ENCODE measurements around the gene PPP1R12B.

DNA sequence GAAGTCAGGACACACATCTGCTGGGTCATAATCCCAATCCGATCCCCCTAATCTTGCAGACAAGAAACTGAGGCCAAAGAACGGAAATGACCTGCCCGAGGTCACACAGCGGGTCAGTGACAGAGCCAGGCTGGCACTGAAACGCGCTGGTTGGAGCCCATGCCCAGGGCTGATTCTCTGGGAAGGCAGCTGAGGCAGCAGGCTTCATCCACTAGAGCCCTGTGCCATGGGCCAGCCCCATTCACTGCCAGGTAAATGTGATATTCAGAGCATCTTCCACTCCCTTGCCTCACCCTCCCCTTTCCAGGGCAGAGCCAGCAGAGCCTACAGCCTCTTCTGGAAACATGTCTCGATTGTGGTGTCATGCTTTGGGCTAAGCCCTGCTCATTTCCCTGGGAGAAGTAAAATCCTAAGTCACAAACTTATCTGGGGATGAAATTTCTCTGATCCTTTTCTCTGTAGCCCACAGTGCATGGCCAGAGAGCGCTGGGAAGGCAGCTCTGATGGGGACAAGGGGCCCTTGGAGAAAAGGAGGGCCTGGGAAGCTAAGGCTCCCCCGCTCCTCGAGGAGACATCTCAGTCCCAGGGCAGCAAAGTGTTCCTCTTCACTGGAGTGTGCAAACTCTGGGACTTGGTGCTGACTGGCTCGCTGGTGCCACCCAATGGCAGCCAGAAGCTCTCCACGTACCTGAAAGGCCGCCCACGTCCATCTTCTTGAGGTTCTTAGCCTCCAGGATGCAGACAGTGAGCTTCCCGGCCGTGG, 251.4 kb downstream of the PPP1R12B start:
- TF ChIP-seq, protein P1, sequence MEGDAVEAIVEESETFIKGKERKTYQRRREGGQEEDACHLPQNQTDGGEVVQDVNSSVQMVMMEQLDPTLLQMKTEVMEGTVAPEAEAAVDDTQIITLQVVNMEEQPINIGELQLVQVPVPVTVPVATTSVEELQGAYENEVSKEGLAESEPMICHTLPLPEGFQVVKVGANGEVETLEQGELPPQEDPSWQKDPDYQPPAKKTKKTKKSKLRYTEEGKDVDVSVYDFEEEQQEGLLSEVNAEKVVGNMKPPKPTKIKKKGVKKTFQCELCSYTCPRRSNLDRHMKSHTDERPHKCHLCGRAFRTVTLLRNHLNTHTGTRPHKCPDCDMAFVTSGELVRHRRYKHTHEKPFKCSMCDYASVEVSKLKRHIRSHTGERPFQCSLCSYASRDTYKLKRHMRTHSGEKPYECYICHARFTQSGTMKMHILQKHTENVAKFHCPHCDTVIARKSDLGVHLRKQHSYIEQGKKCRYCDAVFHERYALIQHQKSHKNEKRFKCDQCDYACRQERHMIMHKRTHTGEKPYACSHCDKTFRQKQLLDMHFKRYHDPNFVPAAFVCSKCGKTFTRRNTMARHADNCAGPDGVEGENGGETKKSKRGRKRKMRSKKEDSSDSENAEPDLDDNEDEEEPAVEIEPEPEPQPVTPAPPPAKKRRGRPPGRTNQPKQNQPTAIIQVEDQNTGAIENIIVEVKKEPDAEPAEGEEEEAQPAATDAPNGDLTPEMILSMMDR (conservative IDR thresholded peaks at IDR 0.05; ENCODE audit: low read depth, low read length): peak; percentile 96
- no peak for TF ChIP-seq EZH2 (IDR thresholded peaks at IDR 0.05; ENCODE audit: borderline replicate concordance, low read depth, low read length, poor library complexity, severe bottlenecking)

Measured in A673 (cell line).